ENCODE data around the gene SUSD6.

The SUSD6 gene

DNA sequence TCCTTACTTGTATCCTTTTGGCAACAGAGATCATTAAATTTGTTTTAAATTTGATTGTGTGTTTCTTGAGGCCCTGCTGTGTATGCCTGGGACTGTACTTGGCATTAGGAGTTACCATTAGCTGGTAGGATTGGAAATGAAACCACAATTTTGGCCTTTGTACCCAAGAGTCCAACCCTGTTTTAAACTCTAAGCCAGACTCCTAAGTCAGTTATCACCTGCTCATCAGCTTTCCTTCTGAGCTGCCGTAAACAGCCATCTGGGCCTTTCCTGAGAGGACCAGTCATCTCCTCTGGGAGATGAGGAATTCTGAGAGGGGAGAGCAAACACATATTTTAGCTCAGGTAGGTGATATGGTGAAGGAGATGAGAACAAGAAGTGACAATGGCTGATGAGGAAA lies 81.2 kb downstream of the SUSD6 start:
- TF ChIP-seq, protein P1, sequence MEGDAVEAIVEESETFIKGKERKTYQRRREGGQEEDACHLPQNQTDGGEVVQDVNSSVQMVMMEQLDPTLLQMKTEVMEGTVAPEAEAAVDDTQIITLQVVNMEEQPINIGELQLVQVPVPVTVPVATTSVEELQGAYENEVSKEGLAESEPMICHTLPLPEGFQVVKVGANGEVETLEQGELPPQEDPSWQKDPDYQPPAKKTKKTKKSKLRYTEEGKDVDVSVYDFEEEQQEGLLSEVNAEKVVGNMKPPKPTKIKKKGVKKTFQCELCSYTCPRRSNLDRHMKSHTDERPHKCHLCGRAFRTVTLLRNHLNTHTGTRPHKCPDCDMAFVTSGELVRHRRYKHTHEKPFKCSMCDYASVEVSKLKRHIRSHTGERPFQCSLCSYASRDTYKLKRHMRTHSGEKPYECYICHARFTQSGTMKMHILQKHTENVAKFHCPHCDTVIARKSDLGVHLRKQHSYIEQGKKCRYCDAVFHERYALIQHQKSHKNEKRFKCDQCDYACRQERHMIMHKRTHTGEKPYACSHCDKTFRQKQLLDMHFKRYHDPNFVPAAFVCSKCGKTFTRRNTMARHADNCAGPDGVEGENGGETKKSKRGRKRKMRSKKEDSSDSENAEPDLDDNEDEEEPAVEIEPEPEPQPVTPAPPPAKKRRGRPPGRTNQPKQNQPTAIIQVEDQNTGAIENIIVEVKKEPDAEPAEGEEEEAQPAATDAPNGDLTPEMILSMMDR (IDR thresholded peaks at IDR 0.05; ENCODE audit: insufficient read depth, low read depth, low read length, missing control alignments), result no peak
- DNase-seq (ENCODE audit: low read depth), result no peak
- no peak overlapping the region for H3K4me3 ChIP-seq (ENCODE audit: low read length)

DNA sequence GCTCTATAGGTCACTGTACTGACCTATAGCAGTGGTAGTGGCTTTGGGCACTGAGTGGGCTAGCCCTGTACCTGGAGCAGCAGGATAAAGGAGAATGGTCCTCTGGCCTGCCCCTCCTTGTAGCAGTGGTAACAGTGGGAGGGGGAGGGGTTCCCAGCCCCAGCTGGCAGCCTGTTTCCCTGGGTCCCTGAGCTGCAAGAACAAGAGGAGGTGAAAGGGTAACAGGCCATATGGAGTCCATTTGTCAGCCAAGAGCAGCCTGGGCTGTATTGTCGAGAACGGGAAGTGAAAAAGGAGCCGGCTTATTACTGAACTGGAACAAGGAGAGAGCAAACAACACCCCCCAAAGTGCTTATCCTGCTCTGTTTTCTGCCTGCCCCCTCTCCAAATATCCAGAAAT lies 81.7 kb downstream of the SUSD6 start:
- TF ChIP-seq, protein P1 (IDR thresholded peaks at IDR 0.05; ENCODE audit: insufficient read depth, low read depth, low read length, missing control alignments), result no peak
- no peak overlapping the region for H3K4me3 ChIP-seq (ENCODE audit: low read length)
- DNase-seq (ENCODE audit: low read depth), result no peak

DNA sequence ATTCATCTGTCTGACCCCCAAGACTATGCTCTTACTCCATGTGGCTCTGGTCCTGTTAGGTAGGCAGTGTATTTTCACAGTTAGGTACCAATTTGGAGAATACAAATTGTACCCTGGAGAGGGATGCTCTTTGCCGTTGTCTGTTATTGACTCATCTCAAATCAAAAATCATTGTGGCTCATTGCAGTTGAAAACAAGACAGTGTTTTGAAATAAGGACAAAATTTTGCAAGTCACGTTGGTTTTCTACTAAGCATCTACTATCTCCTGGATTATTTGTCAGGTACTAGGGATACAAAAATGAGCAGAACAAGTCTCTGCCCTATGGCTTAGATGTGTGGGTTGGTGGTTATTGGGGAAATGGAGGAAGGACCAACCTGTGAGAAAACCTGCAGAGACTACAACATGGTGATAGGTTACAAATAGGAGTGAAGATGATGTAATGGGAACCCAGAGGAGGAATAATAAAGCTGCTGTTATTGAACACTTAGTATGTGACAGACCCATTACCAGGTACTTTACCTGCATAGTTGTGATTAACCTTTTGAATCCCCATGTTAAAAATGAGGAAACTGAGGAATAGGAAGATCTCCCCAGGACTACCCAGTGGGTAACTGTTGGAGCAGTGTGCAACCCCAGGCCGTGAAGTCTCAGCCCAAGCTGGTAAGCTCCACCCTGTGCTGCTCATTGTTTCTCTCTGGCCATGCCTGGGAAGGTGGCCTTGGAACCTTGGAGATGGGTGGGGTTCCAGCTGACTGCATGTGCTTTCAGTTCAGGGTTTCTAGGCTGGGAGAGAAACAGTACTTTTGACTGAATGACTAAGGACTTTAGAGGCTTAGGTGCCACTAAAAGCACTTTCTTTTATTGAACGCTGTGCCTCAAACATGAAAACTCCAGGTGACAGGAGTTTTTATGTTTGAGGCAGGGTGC lies 82.7 kb downstream of the SUSD6 start:
- TF ChIP-seq, protein P1 (IDR thresholded peaks at IDR 0.05; ENCODE audit: insufficient read depth, low read depth, low read length, missing control alignments), result no peak
- DNase-seq (ENCODE audit: low read depth), result peak; percentile 63
- no peak overlapping the region for H3K4me3 ChIP-seq (ENCODE audit: low read length)

DNA sequence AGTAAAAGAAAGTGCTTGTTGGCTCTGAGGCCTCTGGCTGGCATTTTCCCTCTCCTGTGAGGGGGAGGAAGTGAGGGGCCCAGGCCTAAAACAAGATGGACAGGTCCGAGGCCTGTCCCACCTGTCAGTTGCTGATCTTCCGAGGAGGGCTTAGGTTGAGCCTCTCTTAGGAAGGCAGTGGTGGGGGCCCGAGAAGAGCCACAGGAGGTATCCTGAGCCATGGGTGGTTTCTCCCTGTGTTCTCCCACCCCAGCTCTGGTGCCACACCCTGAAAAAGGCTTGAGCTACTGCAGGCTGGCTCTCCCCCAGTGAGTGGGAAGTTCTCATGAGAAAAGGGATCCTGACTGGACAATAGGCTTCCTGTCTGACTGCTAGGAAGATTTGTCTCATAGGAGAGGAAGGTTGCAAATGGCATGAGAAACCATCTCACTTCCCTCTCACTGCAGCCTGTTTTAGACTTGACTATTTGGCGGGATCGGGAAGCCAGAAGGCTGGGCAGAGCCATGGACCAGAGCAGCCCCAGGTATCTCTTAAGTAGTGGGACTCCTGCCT lies 83.4 kb downstream of the SUSD6 start:
- TF ChIP-seq, protein P1 (IDR thresholded peaks at IDR 0.05; ENCODE audit: insufficient read depth, low read depth, low read length, missing control alignments), result no peak
- no peak overlapping the region for H3K4me3 ChIP-seq (ENCODE audit: low read length)
- peak; percentile 38 for DNase-seq (ENCODE audit: low read depth)

DNA sequence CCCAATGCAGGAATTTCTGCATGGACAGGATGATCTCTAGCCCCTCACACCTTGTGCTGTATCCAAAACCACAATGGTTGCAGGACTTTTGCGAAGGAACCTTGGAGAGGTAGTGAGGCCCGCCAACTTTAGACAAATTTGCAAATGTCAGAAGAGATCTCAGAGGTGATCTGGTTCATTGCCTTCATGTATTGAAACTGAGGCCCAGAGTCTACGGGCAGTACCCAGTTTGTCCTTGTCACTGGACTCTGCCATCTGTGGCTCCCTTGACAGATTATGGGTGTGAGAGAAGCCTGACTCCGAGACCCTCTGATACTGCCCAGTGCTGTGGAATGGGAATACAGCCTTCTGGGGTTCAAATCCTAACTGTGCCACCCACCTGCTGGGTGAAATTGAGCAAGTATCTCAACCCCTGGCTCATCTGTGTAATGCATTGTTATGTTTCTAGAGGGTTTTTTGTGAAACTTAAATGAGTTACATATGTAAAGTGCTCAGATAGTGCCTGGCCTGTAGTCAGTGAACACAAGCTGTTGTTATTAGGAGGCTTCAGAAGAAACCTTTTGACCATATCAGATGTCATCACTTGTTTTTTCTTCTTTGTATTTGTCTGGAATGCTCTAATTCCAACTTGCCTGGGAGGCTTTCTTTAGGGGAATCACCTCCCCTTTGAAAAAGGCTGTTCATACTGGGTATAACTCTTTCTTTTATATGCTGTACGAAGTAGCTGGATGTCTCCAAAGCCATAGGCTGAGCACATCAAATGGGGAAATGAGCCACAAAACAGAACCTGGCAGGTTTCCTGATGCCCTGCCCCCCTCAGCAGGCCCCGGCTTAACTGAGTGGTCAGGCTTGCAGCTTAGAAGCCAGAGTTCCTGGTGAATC lies 84.2 kb downstream of the SUSD6 start:
- TF ChIP-seq, protein P1 (IDR thresholded peaks at IDR 0.05; ENCODE audit: insufficient read depth, low read depth, low read length, missing control alignments), result no peak
- DNase-seq (ENCODE audit: low read depth), result peak; percentile 36
- H3K4me3 ChIP-seq (ENCODE audit: low read length), result no peak overlapping the region

DNA sequence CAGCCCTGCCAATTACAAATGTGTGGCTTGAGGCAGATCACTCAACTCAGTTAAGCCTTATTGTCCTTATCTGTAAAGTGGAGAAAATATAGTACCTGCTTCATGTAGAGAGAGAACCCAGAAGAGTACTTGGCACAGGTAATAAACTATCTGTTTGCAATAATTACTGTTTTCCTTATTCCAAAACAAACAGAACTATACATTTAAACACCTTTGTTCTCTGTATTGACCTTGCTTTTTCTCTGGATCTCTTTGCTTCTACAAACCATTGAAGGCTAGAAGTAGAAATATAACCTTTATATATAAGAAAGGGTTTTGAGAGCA lies 84.8 kb downstream of the SUSD6 start:
- H3K4me3 ChIP-seq (ENCODE audit: low read length), result no peak overlapping the region
- TF ChIP-seq, protein P1 (IDR thresholded peaks at IDR 0.05; ENCODE audit: insufficient read depth, low read depth, low read length, missing control alignments), result no peak
- no peak for DNase-seq (ENCODE audit: low read depth)
